ENCODE data around the gene AP1S3. TPM values are rescaled to one million over a fixed set of nuclear protein-coding genes. Genes with fewer than 3 reads are reported as not detected.

AP1S3 gene
- total RNA-seq, 1 donor from 2014 or later: 0.47 TPM

DNA sequence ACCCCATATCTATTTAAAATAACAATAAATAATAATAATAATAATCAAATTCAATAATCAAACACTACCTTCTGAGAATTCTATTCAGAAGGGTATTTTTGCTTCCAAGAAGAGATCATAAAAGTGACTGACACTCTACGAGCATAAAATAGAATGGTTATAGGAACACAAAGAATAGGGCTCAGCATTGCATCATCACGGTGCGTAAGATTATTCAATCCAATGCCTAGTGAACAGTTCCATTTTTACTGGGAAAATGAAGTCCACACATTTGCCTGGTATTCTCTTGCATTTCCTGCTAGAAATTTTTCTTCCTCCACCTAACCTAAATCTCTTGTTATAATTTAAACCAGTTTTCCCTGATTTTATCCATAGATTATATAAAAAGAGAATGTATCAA lies 55.8 kb downstream of the AP1S3 start:
- no peaks in the 10 kb centered on the region for H3K9me3 ChIP-seq (replicated peaks)
- DNase-seq: no peak
- intact Hi-C loops (cut with micrococcal nuclease): no loop called here
- no peak overlapping the region for H3K4me3 ChIP-seq
- no peaks in the 10 kb centered on the region for H3K4me1 ChIP-seq
- TF ChIP-seq, protein P1, sequence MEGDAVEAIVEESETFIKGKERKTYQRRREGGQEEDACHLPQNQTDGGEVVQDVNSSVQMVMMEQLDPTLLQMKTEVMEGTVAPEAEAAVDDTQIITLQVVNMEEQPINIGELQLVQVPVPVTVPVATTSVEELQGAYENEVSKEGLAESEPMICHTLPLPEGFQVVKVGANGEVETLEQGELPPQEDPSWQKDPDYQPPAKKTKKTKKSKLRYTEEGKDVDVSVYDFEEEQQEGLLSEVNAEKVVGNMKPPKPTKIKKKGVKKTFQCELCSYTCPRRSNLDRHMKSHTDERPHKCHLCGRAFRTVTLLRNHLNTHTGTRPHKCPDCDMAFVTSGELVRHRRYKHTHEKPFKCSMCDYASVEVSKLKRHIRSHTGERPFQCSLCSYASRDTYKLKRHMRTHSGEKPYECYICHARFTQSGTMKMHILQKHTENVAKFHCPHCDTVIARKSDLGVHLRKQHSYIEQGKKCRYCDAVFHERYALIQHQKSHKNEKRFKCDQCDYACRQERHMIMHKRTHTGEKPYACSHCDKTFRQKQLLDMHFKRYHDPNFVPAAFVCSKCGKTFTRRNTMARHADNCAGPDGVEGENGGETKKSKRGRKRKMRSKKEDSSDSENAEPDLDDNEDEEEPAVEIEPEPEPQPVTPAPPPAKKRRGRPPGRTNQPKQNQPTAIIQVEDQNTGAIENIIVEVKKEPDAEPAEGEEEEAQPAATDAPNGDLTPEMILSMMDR (IDR thresholded peaks at IDR 0.05; ENCODE audit: borderline replicate concordance): no peak
- no peaks in the 10 kb centered on the region for H3K36me3 ChIP-seq
- no peaks in the 10 kb centered on the region for H3K27me3 ChIP-seq (ENCODE audit: low read depth)
- H3K27ac ChIP-seq (replicated peaks): no peak overlapping the region

DNA sequence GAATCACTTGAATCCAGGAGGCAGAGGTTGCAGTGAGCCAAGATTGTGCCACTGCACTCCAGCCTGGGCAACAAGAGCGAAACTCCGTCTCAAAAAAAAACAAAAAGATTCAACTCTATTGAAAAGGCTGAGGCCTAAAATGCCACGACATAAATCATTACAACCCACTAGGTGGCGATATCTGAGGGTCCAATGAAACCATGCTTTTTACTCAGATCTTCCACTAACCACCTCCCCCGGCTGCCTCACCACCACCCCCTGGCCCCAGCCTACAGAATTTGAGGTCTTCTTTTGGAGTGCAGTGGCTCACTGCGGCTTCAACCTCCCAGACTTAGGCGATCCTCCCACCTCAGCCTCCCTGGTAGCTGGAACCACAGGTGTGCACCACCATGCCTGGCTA lies 57.5 kb downstream of the AP1S3 start:
- no peaks in the 10 kb centered on the region for H3K36me3 ChIP-seq
- no peaks in the 10 kb centered on the region for H3K4me1 ChIP-seq
- no peak for DNase-seq
- TF ChIP-seq, protein P1 (IDR thresholded peaks at IDR 0.05; ENCODE audit: borderline replicate concordance): peak; percentile 25
- no peak overlapping the region for H3K27ac ChIP-seq (replicated peaks)
- intact Hi-C loops (cut with micrococcal nuclease): no loop called here
- no peaks in the 10 kb centered on the region for H3K9me3 ChIP-seq (replicated peaks)
- H3K27me3 ChIP-seq (ENCODE audit: low read depth): no peaks in the 10 kb centered on the region
- no peak overlapping the region for H3K4me3 ChIP-seq

DNA sequence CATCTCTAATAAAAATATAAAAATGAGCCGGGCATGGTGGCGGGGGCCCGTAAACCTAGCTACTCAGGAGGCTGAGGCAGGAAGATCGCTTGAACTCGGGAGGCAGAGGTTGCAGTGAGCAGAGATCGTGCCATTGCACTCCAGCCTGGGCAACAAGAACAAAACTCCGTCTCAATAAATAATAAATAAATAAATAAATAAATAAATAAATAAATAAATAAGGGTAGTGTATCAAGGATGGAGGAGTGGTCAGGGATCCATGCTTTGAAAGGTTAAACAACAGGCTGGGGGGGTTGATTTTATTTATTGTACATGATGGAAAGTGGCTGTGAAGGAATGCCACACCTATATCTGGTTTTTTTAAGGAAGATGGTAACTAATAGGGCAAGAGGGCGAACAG lies 63.2 kb downstream of the AP1S3 start:
- no peaks in the 10 kb centered on the region for H3K36me3 ChIP-seq
- TF ChIP-seq, protein P1 (IDR thresholded peaks at IDR 0.05; ENCODE audit: borderline replicate concordance): no peak
- H3K4me3 ChIP-seq: no peak overlapping the region
- no peaks in the 10 kb centered on the region for H3K9me3 ChIP-seq (replicated peaks)
- no peaks in the 10 kb centered on the region for H3K4me1 ChIP-seq
- no peak overlapping the region for H3K27ac ChIP-seq (replicated peaks)
- intact Hi-C loops (cut with micrococcal nuclease): no loop called here
- H3K27me3 ChIP-seq (ENCODE audit: low read depth): no peaks in the 10 kb centered on the region
- DNase-seq: no peak

DNA sequence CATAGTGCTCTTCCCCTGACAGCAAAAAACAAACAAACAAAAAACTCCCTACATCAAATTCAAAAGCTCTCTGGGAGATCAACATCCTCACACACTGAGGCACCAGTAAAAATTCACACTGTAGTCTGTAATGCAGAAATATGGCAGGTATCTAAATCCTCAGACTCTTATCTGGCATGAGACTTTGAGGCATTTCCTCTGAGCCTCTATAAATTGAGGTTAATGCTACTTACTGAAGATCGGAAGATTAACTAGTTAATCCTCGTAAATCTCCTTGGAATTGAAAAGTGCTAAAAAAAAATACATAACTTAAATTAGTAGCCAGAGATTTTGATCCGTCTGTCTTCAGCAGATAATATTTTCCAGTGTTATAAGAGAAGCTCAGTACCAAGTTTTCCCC lies 65.0 kb downstream of the AP1S3 start:
- H3K27ac ChIP-seq (replicated peaks): no peak overlapping the region
- no peaks in the 10 kb centered on the region for H3K9me3 ChIP-seq (replicated peaks)
- H3K4me1 ChIP-seq: no peaks in the 10 kb centered on the region
- TF ChIP-seq, protein P1 (IDR thresholded peaks at IDR 0.05; ENCODE audit: borderline replicate concordance): no peak
- no peak for DNase-seq
- no peaks in the 10 kb centered on the region for H3K36me3 ChIP-seq
- no peaks in the 10 kb centered on the region for H3K27me3 ChIP-seq (ENCODE audit: low read depth)
- intact Hi-C loops (cut with micrococcal nuclease): no loop called here
- H3K4me3 ChIP-seq: no peak overlapping the region

DNA sequence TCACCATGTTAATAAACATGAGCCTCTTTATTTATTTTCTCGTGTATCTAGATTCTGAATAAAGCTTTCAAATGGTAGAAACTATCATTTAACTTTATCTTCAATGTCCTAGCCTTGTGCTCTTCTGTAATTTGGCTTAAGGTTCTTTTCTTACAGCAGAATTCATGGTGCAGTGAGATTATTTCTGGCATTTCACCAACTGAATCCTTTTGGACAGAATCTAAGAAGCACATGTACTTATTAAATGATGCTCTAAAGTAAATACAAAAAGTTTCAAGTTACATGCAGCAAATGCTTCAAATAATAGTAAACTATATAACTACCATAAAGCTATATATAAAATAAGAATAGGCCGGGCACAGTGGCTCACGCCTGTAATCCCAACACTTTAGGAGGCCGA lies 65.9 kb downstream of the AP1S3 start:
- Histone ChIP-seq H3K36me3 (no peaks in the 10 kb centered on the region), H3K27me3 (ENCODE audit: low read depth) (no peaks in the 10 kb centered on the region), H3K4me1 (no peaks in the 10 kb centered on the region), H3K4me3 (no peak overlapping the region), H3K27ac (replicated peaks) (no peak overlapping the region), H3K9me3 (replicated peaks) (no peaks in the 10 kb centered on the region)
- TF ChIP-seq, protein P1 (IDR thresholded peaks at IDR 0.05; ENCODE audit: borderline replicate concordance): no peak
- no peak for DNase-seq
- intact Hi-C loops (cut with micrococcal nuclease): no loop called here

DNA sequence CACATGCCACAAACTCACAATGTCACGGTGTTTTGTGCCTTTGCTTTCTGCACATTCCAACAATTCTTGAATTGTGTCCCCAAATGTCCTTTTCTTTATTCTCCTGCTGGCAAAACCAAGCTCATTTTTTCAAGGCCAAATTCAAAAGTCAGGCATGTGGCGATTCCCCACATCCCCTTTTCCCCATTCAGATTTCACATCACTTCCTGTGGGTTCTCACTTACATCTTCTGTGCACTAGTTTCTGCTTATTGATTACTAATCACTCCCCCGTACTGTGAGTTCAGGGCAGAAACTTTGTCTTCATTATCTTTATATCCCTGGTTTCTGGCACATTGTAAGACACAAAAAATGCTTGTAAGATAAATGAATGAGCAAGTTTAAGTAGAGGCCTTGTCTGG lies 69.2 kb downstream of the AP1S3 start:
- intact Hi-C loops (cut with micrococcal nuclease): no loop called here
- Histone ChIP-seq H3K27me3 (ENCODE audit: low read depth) (no peaks in the 10 kb centered on the region), H3K27ac (replicated peaks) (no peak overlapping the region), H3K36me3 (no peaks in the 10 kb centered on the region), H3K9me3 (replicated peaks) (no peaks in the 10 kb centered on the region), H3K4me3 (no peak overlapping the region), H3K4me1 (no peaks in the 10 kb centered on the region)
- TF ChIP-seq, protein P1 (IDR thresholded peaks at IDR 0.05; ENCODE audit: borderline replicate concordance): no peak
- no peak for DNase-seq

Data from left ventricle myocardium inferior (tissue), 1 donor.